Endothelial cell of umbilical vein (primary cell): ENCODE measurements around the gene ADAMTS17. TPM values are rescaled to one million over a fixed set of nuclear protein-coding genes. Genes with fewer than 3 reads are reported as not detected.

Experiments used
- BruUV-seq: library from RNA; stranded (reverse); fragments of 400-500 nt; replicated peaks from 2 replicates; lab custom pipeline; 2021; lab: Mats Ljungman, UMichigan
- CTCF ChIA-PET: fragments of 300-600, 350-600 bp; sonication (Branson Sonifier 250); formaldehyde crosslinking; loops from one replicate; lab custom pipeline; 2021; ENCODE audit warnings: antibody characterized with exemption, inconsistent platforms; lab: Charles Lee
- POLR2A ChIA-PET: fragments of 300-600, 350-600 bp; sonication (Branson Sonifier 250); formaldehyde crosslinking; loops from one replicate; lab custom pipeline; 2021; ENCODE audit warnings: antibody characterized with exemption, inconsistent platforms; lab: Charles Lee
- DNase-seq: peaks from one replicate; pipeline ENCODE4 v3.0.0-alpha.2; 2011; ENCODE audit warnings: low read depth, low spot score
- FAIRE-seq: peaks from 2 replicates; lab custom pipeline; 2011; peaks lifted over from hg19 to GRCh38; lab: Jason Lieb, UNC
- H2AFZ ChIP-seq: 2 replicates; pipeline ENCODE4 v1.6.0; 2012; ENCODE audit warnings: low read depth, low read length, control low read depth, inconsistent platforms
- H3K27ac ChIP-seq: 2 replicates; pipeline ENCODE4 v1.5.1; 2011; ENCODE audit warnings: low read depth, mild to moderate bottlenecking, control low read depth, low read length, moderate library complexity; ENCODE audit not compliant: insufficient read depth
- H3K27me3 ChIP-seq, 2 experiments: 2 replicates each; pipeline versions ENCODE4 v1.6.0 to v1.6.1; 2011; ENCODE audit warnings: low read length in 2 of 2, mixed read lengths in 1 of 2; ENCODE audit not compliant: control insufficient read depth in 2 of 2, insufficient read depth in 2 of 2
- H3K36me3 ChIP-seq, 2 experiments: 2 replicates in 1 of 2; 3 replicates in 1 of 2; pipeline ENCODE4 v1.5.1; 2011; ENCODE audit warnings: low read length in 2 of 2, mild to moderate bottlenecking in 1 of 2, moderate library complexity in 1 of 2; ENCODE audit not compliant: control insufficient read depth in 2 of 2, insufficient read depth in 2 of 2; ENCODE audit errors: extremely low read depth in 1 of 2
- H3K4me1 ChIP-seq: 3 replicates; pipeline ENCODE4 v1.5.1; 2011; ENCODE audit warnings: mild to moderate bottlenecking, low read length; ENCODE audit not compliant: control insufficient read depth, insufficient read depth; ENCODE audit errors: extremely low read depth
- H3K4me2 ChIP-seq: 2 replicates; pipeline ENCODE4 v1.6.1; 2011; ENCODE audit warnings: low read length, control low read depth, mixed read lengths; ENCODE audit not compliant: insufficient read depth
- H3K4me3 ChIP-seq, 3 experiments: fragments of 200-600 bp in 1 of 3; sonication (generic), shearing (Covaris generic) in 1 of 3; replicated peaks in 1 of 3; 2 replicates each; pipeline ENCODE4 v1.5.1; 2011 to 2016; ENCODE audit warnings: control low read depth in 3 of 3, low read length in 3 of 3, mild to moderate bottlenecking in 2 of 3, inconsistent platforms in 1 of 3, low read depth in 1 of 3, moderate library complexity in 1 of 3; ENCODE audit not compliant: insufficient read depth in 1 of 3
- H3K79me2 ChIP-seq: 2 replicates; pipeline ENCODE4 v1.6.0; 2012; ENCODE audit warnings: low read length, inconsistent platforms; ENCODE audit not compliant: control insufficient read depth, insufficient read depth
- H3K9ac ChIP-seq: replicated peaks from 2 replicates; pipeline ENCODE3; 2011; ENCODE audit warnings: low read length, control low read depth; ENCODE audit not compliant: insufficient read depth; ENCODE audit errors: extremely low read depth
- H3K9me1 ChIP-seq: replicated peaks from 3 replicates; pipeline ENCODE4 v1.6.0; 2011; ENCODE audit warnings: mild to moderate bottlenecking, low read length; ENCODE audit not compliant: control insufficient read depth, insufficient read depth; ENCODE audit errors: extremely low read depth
- H3K9me3 ChIP-seq: replicated peaks from 2 replicates; pipeline ENCODE4 v1.5.1; 2012; ENCODE audit warnings: low read length, inconsistent platforms; ENCODE audit not compliant: control insufficient read depth, insufficient read depth
- H4K20me1 ChIP-seq: replicated peaks from 2 replicates; pipeline ENCODE3; 2011; ENCODE audit warnings: mild to moderate bottlenecking, low read length; ENCODE audit not compliant: control insufficient read depth, insufficient read depth; ENCODE audit errors: extremely low read depth
- EZH2 ChIP-seq: IDR thresholded peaks from 2 replicates; pipeline ENCODE4 v1.6.1; 2012; ENCODE audit warnings: borderline replicate concordance, low read depth, mild to moderate bottlenecking, moderate library complexity, low read length, inconsistent platforms; ENCODE audit not compliant: severe bottlenecking
- FOS ChIP-seq: IDR thresholded peaks from 2 replicates; pipeline ENCODE4 v1.6.1; 2011; ENCODE audit warnings: mild to moderate bottlenecking, low read length, moderate library complexity, borderline replicate concordance; ENCODE audit not compliant: insufficient read depth
- GATA2 ChIP-seq: IDR thresholded peaks from 2 replicates; pipeline ENCODE4 v1.7.0; 2011; ENCODE audit warnings: low read depth, mild to moderate bottlenecking, moderate library complexity, mixed read lengths, low read length; ENCODE audit not compliant: insufficient read length, insufficient read depth
- JUN ChIP-seq: IDR thresholded peaks from 2 replicates; pipeline ENCODE4 v1.6.1; 2011; ENCODE audit warnings: borderline replicate concordance, low read depth; ENCODE audit not compliant: insufficient read length, insufficient read depth
- MYC ChIP-seq: IDR thresholded peaks from one replicate; pipeline ENCODE4 v1.6.1; 2011; ENCODE audit warnings: mild to moderate bottlenecking, low read depth, low read length
- POLR2A ChIP-seq: IDR thresholded peaks from 2 replicates; pipeline ENCODE4 v1.6.1; 2012; ENCODE audit warnings: low read depth, mild to moderate bottlenecking, control low read depth, low read length
- POLR2AphosphoS5 ChIP-seq: IDR thresholded peaks from 2 replicates; pipeline ENCODE4 v1.6.1; 2012; ENCODE audit warnings: low read depth, mild to moderate bottlenecking, control low read depth, low read length, moderate library complexity; ENCODE audit not compliant: insufficient read depth
- dilution Hi-C: fragments of 300-500 bp; cut with MboI; formaldehyde crosslinking; loops from one replicate; pipeline ENCODE4 v1.15.0; 2019; ENCODE audit warnings: low sequenced_read_pairs; ENCODE audit not compliant: extremely low pct_ligation_motif_present
- intact Hi-C: fragments of 100-400 bp; cut with micrococcal nuclease; formaldehyde crosslinking; loops from one replicate; pipeline ENCODE4 v1.10.0; 2022
- polyA plus RNA-seq, 4 experiments: library from polyadenylated mRNA; depleted of rRNA in 3 of 4; stranded (reverse) in 3 of 4; unstranded in 1 of 4; fragments of >200 nt; gene quantifications; 2 replicates each; pipeline versions ENCODE4 v1.2.1 to v1.2.3, GENCODE V29; 2011 to 2012; ENCODE audit warnings: missing spikeins in 1 of 4
- total RNA-seq: library from RNA; stranded (reverse); gene quantifications from 2 replicates; pipeline ENCODE4 v1.2.3, GENCODE V29; 2021
- TF ChIP-seq, protein P1 (sequence below): IDR thresholded peaks from 2 replicates; pipeline ENCODE4 v1.6.1; 2011; ENCODE audit not compliant: insufficient read depth, insufficient read length
- TF ChIP-seq, protein P2 (sequence below), 2 donors: IDR thresholded peaks; 1 replicate in 1 of 2; 2 replicates in 1 of 2; pipeline ENCODE4 v1.5.1; 2011; ENCODE audit warnings: low read length in 2 of 2, mild to moderate bottlenecking in 2 of 2, moderate library complexity in 2 of 2, control low read depth in 1 of 2, inconsistent platforms in 1 of 2, low read depth in 1 of 2; ENCODE audit not compliant: insufficient read depth in 1 of 2; ENCODE audit errors: extremely low read depth in 1 of 2

ADAMTS17 gene
- total and polyA plus RNA-seq, 2 donors (not counting 3 experiments of a cell fraction or from before 2014, with no cell fraction given) = 0.12 TPM; not detected in 1

DNA sequence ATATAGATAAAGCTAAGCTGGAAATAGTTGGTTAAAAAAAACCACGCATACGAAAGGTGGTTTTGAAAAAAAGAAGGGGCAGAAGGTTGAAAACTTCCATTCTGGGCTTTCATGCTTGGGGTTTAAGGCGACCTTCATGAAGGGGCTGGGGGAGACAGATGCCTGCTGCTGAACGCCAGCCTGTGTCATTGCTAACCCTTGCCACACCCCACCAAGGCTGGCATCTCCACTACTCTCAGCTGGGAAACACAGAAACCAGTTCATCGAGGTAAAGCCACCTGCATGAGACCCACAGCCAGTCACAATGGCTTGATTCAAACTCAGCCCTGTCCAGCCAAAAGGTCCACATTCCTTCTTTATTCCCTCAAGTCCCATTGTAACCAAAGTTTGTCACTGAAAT is 78.7 kb downstream of the ADAMTS17 start:
- no peaks in the 10 kb centered on the region for H3K27me3 ChIP-seq
- H3K4me3 ChIP-seq = no peak overlapping the region
- H3K9me3 ChIP-seq = peaks cover 5% of the 10 kb centered on the region
- FAIRE-seq = no peak
- H3K4me2 ChIP-seq = no peak overlapping the region
- BruUV-seq = no TSS peak
- dilution Hi-C loops = no loop called here
- H2AFZ ChIP-seq = no peak overlapping the region
- ChIA-PET POLR2A (no interaction called here), CTCF (no interaction called here)
- TF ChIP-seq POLR2A (no peak), EZH2 (no peak), POLR2AphosphoS5 (no peak), GATA2 (no peak), MYC (no peak), JUN (no peak), FOS (no peak)
- TF ChIP-seq, protein P1, sequence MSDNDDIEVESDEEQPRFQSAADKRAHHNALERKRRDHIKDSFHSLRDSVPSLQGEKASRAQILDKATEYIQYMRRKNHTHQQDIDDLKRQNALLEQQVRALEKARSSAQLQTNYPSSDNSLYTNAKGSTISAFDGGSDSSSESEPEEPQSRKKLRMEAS = no peak
- TF ChIP-seq, protein P2, sequence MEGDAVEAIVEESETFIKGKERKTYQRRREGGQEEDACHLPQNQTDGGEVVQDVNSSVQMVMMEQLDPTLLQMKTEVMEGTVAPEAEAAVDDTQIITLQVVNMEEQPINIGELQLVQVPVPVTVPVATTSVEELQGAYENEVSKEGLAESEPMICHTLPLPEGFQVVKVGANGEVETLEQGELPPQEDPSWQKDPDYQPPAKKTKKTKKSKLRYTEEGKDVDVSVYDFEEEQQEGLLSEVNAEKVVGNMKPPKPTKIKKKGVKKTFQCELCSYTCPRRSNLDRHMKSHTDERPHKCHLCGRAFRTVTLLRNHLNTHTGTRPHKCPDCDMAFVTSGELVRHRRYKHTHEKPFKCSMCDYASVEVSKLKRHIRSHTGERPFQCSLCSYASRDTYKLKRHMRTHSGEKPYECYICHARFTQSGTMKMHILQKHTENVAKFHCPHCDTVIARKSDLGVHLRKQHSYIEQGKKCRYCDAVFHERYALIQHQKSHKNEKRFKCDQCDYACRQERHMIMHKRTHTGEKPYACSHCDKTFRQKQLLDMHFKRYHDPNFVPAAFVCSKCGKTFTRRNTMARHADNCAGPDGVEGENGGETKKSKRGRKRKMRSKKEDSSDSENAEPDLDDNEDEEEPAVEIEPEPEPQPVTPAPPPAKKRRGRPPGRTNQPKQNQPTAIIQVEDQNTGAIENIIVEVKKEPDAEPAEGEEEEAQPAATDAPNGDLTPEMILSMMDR (IDR thresholded peaks at IDR 0.05; ENCODE audit: extremely low read depth in 1 of 2, insufficient read depth in 1 of 2, low read depth in 1 of 2, low read length in 2 of 2) = no peak
- no peaks in the 10 kb centered on the region for H4K20me1 ChIP-seq
- no peak overlapping the region for H3K27ac ChIP-seq
- intact Hi-C loops = no loop called here
- H3K9ac ChIP-seq = no peak overlapping the region
- H3K4me1 ChIP-seq = no peaks in the 10 kb centered on the region
- no peaks in the 10 kb centered on the region for H3K79me2 ChIP-seq
- no peaks in the 10 kb centered on the region for H3K9me1 ChIP-seq
- DNase-seq = no peak
- no peaks in the 10 kb centered on the region for H3K36me3 ChIP-seq
